Right renal cortex interstitium (tissue), 3 donors: ENCODE results near the gene SCUBE2. TPM values are rescaled to one million over a fixed set of nuclear protein-coding genes. Genes with fewer than 3 reads are reported as not detected.
"Not testable (repeated sequence)": the region's sequence is repeated elsewhere in the genome, so short reads cannot be mapped to it uniquely, and the experiment has no call there.

Experiments
- DNase-seq, 3 donors: peaks; one replicate each; pipeline ENCODE4 v3.0.0-alpha.2; 2013; ENCODE audit warnings: low read depth in 3 of 3, low spot score in 2 of 3
- polyA plus RNA-seq, 3 donors: library from polyadenylated mRNA; unstranded; fragments of 120-200 nt; gene quantifications; one replicate each; pipeline ENCODE4 v1.2.1, GENCODE V29; 2013; ENCODE audit not compliant: insufficient read length in 3 of 3

SCUBE2 gene
- polyA plus RNA-seq, 3 donors, result 5.0 to 6.1 (median 5.2) TPM

GRCh38 chr11:9109858-9110731, 18.7 kb upstream of the SCUBE2 start:
- DNase-seq, result no peak

GRCh38 chr11:9104580-9104979, 13.2 kb upstream of the SCUBE2 start:
- no peak for DNase-seq

GRCh38 chr11:9103542-9104276, 12.3 kb upstream of the SCUBE2 start:
- no peak for DNase-seq

DNA sequence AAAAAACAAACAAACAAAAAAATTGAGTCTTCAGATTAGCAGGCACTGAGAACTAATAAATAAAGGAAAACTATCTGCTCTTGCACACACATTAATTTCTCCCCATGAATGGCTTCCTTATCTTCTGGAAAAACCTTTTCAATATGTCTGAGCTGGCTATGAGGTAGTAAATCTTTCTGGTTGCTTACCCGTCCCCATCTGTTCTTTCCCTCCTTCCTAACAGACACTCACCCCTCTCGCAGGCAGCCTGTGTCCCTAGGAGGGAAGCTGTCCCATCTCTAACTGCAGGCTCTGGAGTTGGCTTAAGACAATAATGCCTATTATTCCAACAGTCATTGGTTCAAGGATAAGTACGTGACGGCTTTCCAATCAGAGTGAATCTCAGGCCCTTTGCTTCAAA, 8.2 kb upstream of the SCUBE2 start:
- DNase-seq, result no peak

- not testable (repeated sequence) for DNase-seq
Measured at GRCh38 chr11:9098455-9098854, 7.1 kb upstream of the SCUBE2 start.

DNA sequence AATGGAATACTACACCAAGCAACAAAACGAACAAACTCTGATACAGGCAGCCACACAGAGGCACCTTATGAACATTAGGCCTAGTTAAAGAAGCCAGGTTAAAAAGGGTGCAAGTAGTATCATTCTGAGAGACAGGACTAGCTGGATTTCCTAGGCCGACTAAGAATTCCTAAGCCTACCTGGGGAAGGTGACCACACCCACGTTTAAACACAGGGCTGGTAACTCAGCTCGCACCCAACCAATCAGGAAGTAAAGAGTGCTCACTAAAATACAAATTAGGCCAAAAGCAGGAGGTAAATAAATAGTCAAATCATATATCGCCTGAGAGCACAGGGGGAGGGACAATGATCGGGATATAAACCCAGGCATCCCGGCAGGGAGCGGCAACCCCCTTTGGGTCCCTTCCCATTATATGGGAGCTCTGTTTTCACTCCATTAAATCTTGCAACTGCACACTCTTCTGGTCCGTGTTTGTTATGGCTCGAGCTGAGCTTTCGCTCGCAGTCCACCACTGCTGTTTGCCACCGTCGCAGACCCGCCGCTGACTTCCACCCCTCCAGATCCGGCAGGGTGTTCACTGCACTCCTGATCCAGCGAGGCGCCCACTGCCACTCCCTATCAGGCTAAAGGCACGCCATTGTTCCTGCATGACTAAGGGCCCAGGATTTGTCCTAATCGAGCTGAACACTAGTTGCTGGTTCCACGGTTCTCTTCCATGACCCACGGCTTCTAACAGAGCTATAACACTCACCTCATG, 6.0 kb upstream of the SCUBE2 start:
- DNase-seq, result not testable (repeated sequence)

DNA sequence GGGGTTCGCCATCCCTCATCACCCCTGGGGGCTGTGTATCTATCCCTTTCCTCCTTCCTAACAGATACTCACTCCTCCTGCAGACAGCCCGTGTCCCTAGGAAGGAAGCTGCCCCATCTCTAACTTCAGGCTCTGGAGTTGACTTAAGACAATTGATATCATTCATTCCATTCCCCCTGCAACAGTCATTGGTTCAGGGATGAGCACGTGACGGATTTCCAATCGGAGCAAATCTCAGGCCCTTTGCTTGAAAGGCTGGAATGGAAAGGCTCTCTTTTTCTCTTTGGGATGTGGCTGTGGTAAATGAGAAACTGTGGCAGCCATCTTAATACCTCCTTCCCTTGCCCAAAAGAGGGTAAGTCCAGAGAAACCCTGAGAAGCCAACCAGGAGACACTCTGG, 5.0 kb upstream of the SCUBE2 start:
- no peak for DNase-seq

GRCh38 chr11:9095421-9095820, 4.0 kb upstream of the SCUBE2 start:
- no peak for DNase-seq

DNA sequence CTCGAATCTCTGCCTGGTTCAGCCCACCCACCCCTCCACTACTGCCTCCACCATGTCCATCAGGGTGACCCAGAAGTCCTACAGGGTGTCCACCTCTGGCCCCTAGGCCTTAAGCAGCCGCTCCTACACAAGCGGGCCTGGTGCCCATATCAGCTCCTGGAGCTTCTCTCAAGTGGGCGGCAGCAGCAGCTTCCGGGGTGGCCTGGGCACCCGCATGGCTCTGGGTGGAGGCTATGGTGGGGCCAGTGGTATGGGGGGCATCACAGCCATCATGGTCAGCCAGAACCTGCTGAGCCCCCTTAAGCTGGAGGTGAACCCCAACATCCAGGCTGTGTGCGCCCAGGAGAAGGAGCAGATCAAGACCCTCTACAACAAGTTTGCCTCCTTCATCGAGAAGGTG, 3.0 kb upstream of the SCUBE2 start:
- no peak for DNase-seq

- no peak for DNase-seq
Measured at GRCh38 chr11:9092853-9093778, 1.7 kb upstream of the SCUBE2 start.

DNA sequence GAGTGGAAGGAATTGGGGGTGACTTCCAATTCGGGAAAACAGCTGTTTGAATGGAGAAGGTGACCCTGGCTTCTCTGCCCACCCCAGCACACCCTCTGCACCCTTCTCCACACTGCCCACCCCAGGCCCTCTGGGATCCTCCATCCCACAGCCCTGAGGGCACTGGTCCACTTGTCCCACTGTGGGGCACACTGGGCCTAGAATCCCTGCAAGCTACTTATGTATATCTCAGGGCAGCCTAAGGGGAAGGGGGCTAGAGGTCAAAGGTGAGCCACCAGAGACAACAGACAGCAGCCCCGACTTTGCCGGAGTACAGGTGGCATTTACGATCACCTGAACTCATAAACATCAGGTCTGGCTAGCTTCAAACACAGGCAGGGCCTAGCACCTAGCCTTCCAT, 673 bp upstream of the SCUBE2 start:
- no peak for DNase-seq

DNA sequence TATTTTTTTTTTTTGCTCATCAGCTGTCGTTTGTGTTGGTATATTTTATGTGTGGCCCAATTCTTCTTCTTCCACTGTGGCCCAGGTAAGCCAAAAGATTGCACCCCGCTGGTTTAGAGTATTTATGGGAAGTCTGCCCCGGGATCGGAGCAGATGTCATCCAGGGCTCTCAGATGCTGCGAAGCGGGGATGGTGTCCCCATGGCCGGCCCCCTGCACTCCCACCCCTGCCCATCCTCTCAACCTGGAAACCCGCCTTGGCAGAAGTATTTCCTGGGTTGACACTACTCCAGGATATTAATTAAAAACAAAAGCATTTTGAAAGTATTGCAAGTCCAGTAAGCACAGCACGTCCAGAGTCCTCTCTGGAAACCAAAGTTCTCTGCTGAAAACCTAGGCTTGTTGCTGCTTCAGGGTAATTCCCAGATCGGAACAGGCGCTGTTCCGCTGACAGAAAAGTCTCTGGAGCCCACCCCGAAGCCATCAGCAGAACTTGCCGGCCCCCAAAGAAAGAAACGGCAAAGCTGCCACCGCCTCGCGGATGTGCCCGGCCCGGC, 833 bp downstream of the SCUBE2 start:
- DNase-seq, result no peak

DNA sequence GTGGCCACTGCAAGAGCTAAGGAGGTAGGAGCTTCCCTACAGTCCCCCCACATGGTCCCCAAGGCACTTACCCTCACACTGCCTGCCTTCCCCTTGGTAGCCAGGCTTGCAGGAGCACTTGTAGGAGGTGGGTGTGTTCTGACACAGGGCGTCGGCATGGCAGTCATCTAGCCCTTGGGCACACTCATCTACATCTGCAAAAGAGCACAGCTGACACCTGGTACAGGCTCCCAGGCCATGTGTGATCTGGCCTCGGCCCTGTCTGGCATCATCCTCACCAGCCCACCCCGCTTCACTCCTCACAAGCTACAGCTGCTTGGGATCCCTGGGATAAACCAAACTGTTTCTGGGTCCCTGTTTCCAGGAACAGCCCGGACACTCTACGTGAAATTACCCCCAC, 1.8 kb downstream of the SCUBE2 start:
- no peak for DNase-seq

- no peak for DNase-seq
Measured at GRCh38 chr11:9089061-9089460, 2.3 kb downstream of the SCUBE2 start.

- no peak for DNase-seq
Measured at GRCh38 chr11:9082575-9082974, 8.8 kb downstream of the SCUBE2 start.

GRCh38 chr11:9081153-9081552, 10.2 kb downstream of the SCUBE2 start:
- DNase-seq, result no peak

GRCh38 chr11:9078113-9079086, 13.0 kb downstream of the SCUBE2 start:
- DNase-seq, result no peak

DNA sequence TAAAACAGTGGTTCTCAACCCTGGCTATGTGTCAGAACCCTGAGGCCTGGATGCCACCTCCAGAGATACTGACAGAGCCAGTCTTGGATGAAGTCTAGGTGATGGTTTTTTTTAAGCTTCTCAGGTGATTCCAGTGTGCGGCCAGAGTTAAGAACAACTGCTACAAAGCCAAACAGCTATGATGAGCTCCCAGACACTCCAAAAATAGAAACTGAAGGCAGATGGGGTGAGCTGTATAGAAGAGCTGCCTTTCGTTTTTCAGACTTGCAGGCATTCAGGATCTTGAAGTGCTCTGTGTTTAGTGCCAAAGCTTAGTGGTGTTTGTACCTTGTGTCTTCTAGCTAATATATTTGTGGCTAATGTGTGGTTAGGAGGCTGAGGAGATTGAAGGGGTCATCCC, 14.2 kb downstream of the SCUBE2 start:
- DNase-seq, result no peak

DNA sequence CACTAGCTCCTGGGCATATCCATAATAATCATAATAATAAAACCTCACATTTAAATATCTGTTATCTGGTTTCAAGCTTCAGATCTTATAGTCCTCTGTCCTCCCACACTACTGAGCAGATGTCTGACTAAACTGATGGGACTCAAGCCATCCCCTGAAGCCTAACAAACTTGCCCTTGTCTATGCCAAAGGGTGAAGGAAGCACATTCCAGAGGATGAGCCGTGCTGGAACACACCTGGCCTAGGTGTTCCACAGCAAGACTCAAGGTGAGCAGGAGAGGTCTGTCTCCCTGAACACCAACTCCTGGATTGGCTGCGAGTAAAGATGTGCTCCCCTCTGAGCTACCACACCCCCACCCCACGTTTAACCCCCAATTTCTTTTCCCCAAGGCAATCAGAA, 14.7 kb downstream of the SCUBE2 start:
- DNase-seq, result no peak
